Stimulated activated CD8-positive, alpha-beta memory T cell treated with anti-CD3 and anti-CD28 coated beads, Interleukin-15, amount 100 ng/mL, for 1 hour (primary cell): ENCODE results near the gene CCDC24.
A peak's percentile ranks its signal among the peaks of the same experiment; 100 is the strongest.

Experiments used
- DNase-seq: peaks from one replicate; pipeline ENCODE4 v3.0.0-alpha.2; 2020; ENCODE audit warnings: low read depth

The CCDC24 gene

DNA sequence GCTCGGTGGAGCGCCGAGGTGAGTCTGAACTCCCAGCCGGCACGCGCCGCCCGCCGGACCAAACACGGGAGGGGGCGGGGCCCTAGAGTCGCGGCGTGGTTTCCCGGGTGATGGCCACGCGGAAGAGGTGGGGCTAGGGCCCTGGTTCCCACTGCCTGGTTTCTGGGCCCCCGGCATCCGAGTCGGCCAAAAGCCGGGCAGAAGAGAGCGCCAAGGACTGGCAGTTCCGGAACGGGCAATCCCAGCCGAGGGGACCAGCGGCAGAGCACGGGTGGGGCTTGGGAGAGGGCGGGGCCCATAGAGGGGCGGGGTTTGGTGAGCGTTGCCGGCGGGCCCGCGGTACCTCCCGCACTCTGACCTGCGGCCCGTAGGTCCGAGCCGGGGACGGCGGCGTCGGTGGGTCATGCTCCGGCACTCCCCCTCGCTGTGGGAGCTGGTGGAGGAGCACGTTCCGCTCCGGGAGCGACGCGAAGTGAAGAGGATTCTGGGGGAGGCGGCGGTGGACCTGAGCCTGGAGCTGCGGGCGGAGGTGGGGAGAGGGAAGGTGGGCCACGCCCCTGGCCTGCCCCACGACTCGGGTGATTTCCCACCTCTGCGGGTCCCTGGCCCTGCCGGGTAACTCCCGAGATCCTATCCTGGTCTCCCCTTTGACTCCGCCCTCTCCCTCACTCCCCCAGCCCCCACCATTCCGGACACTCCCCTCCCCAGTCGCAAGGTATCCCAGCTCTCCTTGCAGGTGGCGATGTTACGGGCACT, at the start of gene CCDC24:
TSS of gene CCDC24 (plus strand) at position 124 of the 756 bp plus-strand sequence. CDS start at position 404, 280 bp downstream.
- DNase-seq: peak; percentile 45

DNA sequence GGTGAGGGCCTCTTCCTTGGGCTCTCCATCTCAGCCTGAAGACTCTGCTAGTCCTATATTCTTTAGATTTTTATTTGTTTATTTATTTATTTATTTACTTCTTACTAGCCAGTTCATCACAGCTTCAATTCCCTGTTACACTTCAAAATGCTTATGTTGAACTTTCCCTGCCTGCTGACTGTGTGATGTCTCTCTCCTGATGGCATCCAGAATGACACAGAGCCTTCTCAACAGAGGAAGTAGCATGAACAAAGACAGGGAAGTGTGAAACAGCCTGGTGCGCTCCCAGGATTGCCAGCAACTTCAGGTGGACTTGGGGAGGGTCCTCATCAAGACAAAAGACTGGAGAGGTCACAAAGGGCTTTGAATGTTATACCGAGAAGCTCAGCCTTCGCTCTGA, 49.0 kb upstream of the CCDC24 start:
- DNase-seq: no peak

DNA sequence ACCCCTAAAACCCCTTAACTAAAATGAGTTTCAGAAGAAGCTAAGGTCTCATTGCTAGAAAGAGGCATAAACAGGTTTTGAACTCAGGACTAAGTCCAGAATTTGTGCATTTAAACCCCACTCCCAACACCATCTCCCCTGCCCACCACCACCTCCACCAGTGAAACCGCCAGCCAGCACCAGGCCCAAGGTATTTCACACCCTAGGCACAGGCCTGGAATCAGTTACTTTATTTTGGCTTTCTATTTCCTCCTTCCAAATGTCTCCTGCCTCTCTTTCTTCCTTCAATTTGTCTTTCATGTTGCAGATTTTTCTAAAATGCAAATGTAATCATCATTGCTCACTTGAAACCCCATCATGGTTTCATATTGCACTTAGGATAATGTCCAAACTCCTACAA, 46.5 kb upstream of the CCDC24 start:
- no peak for DNase-seq

DNA sequence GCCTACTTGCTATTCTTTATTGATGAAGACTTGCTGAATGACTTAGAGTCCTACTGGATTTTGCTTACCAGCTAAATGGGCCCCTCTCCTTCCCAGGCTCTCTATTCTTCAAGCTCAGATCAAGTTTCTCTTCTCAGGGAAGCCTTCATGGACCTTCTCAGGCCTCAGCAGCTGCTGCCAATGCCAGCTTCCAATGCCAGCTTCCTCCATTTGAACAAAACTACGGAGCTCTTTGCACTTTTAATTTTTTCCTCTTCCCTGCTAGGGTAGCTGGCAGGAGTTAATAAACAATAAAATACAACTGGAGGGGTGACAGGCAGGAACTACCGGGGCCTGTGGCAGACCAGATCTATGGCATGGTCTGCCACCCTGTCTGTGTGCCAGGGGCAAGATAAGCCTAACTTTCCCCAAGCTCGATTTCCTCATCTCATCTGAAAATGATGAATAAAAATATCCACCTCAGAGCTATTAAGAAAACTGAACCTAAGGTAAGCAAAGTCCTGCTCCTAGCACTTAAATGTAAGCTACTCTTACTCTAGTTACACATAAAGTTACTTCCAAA, 45.6 kb upstream of the CCDC24 start:
- DNase-seq: no peak

DNA sequence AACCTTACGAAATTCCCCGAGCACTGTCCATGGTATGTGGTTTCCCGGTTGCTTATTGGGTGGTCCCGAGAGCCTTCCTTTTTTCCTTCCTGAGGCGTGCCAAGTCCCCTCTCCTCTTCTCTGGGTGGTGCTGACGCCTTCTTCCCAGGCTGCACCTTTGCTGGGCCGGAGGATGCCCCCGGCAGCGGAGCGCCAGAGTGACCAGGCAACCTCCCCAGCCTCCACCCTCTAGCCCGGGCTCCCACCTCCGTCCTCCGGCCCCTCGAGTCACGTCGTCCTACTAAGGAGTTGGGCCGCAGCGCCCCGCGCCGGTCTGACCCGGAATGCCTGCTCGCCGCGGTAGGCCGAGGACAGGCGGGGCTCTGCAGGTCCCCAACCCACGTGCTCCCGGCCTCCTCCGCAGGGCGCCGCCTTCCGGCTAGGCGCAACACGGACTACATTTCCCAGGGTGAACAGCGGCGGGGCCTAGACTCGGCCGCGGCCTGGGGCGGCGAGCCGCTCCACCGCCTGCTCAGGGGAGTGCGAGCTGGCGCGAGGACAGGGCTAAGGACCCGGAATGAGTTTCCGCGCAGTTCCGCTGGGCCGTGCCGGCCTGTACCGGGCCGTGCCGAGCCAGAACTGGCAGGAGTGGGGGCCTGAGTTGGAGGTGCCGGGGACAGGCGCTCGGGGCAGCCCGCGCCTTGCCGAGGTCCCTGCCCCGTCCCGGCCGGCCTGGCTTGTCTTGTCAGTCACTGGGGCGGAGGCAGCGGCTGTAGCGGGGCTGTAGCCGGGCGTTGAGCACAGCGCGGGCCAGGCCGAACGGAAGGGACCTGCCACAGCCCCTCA, 45.0 kb upstream of the CCDC24 start, which contains the start of gene IPO13:
TSS of gene IPO13 (plus strand) at position 715 of the 825 bp plus-strand sequence. CDS start 651 bp downstream, outside the sequence.
- DNase-seq: peak; percentile 88

DNA sequence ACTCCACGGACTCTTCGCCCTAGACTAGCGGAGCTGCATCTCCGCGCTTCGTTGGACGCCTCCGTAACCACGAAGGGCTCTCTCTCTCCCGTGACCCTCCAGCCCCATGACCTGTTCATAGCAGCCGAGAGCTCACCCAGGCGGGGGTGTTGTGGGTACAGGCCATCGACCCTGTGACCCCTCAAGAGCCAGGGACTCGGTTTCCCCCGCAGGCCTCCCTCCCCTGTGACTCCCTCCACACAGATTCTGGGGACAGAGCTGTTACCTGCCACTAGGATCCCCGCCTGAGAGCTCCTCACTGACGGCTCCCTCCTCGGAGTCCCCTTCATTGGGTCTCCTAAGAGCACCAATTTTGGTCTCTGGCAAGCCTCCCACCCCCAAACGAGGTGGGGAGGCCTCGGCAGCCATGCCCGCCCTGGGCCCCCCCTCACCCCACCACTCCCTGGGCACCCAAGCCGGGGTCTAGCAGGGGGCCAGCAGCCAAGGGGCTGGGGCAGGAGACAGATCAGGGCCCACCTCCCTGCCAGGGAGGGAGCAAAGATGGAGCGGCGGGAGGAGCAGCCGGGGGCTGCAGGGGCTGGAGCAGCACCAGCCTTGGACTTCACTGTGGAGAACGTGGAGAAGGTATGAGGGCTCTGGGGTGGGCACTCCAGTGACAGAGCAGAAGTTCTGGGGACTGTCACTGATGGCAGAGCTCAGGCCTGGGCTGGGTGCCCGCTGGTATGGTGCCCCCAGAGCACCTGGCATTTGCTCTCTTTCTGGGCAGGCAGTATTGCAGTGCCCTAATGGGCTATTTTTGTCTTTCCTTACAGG, 44.1 kb upstream of the CCDC24 start:
- DNase-seq: no peak

DNA sequence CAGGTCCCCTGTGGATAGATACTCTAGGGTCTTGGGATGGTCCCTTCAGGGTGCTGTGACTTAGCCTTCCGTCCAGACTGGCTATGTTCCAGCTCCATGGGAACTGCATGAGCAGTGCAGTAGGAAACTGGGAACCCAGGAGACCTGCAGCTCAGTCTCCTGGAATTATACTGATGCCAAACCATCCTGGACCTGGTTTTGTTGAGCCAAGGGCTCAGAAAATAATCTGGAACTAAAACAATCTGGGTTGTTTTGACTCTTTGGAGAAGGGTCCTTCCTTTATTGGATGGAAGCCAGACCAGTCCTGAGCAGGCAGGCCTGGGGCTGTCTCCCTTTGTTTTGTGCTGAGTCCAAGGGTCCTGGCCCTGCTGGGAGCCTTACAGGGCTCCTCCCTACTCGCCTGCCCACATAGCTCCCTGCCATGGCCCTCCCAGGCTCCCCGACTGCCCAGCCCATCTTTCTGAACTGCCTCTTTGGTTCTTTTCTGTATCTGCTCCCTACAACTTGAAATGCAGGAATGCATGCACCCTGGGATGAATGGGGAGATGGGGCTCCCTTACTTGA, 43.4 kb upstream of the CCDC24 start:
- DNase-seq: no peak

DNA sequence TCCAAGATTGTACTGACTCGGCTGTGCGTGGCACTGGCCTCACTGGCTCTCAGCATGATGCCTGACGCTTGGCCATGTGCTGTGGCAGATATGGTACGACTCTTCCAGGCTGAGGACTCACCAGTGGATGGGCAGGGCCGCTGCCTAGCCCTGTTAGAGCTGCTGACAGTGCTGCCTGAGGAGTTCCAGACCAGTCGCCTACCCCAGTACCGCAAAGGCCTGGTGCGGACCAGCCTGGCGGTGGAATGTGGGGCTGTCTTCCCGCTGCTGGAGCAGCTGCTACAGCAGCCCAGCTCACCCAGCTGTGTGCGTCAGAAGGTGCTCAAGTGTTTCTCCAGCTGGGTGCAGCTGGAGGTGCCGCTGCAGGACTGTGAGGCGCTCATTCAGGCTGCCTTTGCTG, 41.7 kb upstream of the CCDC24 start:
- DNase-seq: no peak

DNA sequence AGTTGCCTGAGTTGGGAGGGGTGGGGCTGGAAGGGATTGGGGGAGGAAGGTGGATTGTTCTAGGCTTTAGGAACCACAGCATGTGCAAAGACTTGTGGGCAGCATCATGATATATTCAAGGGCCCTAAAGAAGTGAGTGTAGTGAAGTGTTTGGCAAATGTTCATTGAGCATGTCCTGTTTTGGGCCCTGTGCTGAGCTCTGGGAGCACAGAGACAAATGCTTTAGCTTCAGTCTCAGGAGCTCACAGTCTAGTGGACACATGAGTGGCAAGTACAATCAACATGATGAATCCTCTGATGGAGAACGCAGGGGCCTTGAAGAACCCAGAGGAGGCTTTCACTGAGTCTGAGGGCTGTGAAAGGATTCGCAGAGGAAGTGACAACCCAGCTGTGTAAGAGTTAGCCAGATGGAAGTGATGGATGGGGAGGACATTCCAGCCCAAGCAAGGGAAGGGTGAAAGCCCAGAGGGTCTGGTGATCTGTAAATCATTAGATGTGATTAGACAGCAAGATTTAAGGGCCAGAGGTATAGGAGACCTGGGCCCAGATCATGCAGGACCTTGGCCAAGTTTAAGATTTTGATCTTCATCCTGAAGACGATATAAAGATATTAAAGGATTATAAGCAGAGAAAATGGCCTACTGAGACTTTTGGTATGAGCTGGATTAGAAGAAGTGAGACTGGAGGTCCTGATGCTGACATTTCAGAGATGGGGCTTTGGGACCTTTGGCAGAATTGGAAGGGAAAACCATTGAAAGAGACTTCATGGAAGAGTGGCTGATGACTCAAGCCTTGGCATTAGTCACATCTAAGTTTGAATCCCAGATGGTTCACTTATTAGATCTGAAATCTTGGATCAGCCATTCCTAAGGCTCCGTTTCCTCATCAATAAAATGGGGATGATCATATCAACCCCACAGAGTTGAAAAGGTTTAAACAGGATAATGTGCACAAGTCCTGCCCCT, 40.1 kb upstream of the CCDC24 start:
- no peak for DNase-seq

DNA sequence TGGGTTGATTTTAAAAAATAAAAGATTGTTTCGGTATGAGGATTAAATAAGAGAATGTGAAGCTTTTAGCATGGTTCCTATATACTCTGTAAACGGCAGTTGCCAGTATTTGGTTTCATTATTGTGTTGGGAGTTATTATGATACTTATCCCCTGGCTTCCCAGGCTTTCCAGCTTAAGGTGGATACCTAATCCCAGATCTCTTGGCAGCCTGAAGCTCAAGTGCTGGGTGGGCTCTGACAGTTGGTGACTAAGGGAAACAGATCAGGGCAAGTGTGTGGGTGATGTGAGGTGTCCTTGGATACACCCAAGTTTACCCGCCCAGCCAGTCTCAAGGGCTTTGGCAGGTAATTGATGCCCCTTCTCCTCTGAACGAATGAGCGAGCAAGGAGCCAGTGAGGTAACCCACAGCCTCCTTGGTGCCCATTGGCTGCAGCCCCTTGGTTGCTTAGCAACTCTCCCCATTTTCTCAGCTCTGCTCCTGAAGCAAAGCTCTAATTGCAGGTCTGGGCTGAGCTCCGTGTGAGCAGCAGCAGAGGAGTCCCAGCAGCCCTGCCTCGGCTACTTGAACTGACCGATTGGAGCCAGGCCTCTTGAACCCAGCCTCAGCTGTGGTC, 38.6 kb upstream of the CCDC24 start:
- DNase-seq: no peak

DNA sequence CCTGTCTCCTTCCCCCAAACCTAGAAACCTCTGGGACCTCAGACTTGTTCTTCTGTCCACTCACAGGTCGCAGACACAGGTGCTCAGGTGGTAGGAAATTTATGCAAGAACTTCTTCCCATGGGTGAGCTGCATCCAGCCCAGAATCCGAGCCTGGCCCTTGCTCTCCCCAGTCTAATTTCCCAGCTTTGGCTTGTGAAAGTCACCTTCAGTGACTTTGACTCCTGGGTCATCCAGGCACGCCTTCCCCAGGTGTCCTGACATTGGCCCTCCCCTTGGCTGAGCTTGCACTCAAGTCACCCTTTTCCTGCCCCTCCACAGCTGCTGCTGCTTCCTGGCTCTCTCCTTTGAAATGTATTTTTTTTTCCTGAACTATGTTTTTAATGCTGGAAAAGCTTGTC, 38.0 kb upstream of the CCDC24 start:
- no peak for DNase-seq

DNA sequence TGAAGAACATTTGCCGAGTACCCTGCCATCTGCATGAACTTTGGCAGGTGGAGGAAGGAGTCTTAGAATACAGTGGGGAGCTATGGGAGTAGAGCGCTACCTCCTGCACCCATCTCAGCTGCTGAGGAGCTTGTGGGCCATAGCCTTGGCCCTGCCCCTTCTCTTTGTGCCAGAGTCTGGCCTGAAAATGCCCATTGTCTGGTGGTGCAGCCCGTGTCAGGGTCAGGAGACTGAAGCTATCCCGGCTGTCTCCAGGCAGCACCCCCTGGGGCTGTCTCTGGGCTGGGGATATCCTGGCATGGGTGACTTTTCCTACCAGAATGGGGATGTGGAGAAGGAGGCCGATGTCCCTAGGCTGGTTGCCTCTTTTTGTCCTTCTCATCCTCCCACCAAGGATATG, 37.4 kb upstream of the CCDC24 start:
- no peak for DNase-seq

DNA sequence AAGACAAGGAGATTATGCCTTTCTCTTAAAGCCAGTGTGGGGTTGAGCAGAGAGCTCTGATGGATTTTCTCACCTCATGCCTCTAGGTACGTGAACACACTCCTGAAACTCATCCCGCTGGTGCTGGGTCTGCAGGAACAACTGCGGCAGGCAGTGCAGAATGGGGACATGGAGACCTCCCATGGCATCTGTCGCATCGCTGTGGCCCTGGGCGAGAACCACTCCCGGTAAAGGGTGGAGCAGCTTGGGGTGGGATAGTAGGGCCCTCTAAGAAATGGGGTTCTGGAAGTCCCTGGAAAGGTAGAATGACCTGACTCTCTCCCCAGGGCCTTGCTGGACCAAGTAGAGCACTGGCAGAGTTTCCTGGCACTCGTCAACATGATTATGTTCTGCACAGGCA, 35.2 kb upstream of the CCDC24 start:
- DNase-seq: no peak

DNA sequence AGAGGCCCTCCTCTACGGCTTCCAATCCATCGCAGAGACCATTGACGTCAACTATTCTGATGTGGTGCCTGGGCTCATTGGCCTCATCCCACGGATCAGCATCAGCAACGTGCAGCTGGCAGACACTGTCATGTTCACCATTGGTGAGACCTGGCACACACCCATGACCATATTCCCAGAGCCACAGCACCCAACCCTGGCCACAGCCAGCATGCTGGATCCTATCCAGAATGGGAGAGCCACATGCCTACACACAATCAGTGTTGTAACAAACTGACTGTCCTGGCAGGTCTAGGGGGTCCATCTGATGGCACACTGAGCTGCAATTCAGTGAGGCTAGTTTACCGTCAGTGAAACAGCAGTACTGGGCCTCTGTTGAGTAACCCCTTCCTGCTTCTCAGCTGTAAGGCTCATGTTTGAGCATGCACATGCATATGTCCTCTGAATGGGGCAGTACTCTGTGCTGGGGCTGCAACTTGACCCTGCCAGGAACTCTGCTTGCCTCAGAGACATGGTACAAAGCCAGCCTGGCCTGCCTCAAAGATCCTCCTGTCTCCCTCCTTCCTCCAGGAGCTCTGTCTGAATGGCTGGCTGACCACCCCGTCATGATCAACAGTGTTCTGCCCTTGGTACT, 33.9 kb upstream of the CCDC24 start:
- DNase-seq: no peak

DNA sequence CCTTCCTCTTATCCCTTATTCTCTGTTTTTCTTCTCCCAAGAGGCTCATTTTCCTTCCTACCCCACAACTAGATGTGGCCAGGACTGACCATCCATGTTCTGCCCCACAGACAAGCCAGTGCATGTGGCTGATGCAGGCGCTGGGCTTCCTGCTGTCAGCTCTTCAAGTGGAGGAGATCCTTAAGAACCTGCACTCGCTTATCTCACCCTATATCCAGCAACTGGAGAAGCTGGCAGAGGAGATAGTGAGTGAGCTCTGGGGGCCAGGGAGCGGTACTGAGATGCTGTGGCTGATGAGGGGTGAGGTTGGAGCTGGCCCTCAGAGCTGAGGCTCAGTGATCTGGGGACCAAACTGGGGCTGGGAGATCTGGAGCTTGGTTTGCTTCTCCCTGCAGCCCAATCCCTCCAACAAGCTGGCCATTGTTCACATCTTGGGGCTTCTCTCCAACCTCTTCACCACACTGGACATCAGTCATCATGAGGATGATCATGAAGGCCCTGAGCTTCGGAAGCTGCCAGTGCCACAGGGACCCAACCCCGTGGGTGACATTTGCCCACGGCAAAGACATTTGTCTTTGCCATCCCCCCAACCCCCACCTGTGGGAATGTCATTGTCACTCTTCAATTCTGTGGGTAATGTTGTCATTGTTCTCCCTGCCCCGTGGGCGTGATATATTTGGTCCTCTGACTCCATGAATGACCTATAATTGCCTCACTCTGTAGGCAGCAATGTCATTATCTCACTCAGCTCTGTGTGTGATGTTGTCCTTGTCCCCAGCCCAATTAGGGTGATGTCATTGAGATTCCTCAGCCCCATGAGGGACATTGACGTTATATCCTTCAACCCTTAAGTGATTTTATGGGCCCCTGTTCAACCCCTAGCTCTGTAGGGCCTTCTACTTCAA, 32.8 kb upstream of the CCDC24 start:
- no peak for DNase-seq

DNA sequence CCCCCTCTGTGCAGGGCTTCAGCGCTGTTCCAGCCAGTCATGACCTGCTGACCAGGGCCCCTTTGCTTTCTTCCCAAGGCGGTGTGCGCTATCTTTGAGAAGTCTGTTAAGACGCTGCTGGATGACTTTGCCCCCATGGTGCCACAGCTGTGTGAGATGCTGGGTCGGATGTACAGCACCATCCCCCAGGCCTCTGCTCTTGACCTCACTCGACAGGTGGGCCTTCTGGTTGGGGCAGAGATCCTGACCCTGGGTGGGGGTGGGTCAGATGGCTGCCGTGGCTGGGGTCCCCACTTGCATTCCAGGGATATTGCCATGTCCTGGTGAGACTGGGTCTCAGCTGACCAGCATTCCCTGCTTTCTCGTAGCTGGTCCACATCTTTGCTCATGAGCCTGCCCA, 30.6 kb upstream of the CCDC24 start:
- DNase-seq: no peak

DNA sequence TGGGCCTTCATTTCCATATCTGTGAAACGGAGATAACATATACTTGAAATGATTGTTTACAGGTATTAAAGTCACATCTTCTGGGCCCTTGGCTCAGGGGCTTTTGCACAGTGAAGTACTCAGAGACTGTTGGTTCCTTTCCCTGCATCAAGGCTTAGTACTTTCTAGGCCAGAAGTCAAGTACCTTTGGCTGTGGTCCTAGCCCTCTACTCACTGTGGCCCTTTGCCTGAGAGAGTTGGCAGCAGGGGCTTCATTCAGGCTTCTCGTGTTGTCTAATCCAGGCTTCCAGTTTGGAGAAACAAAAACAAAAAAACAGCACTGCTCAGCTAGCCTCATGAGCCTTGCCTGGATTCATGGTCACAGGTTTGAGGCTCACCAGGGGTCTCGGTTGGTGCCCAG, 29.7 kb upstream of the CCDC24 start:
- DNase-seq: no peak

DNA sequence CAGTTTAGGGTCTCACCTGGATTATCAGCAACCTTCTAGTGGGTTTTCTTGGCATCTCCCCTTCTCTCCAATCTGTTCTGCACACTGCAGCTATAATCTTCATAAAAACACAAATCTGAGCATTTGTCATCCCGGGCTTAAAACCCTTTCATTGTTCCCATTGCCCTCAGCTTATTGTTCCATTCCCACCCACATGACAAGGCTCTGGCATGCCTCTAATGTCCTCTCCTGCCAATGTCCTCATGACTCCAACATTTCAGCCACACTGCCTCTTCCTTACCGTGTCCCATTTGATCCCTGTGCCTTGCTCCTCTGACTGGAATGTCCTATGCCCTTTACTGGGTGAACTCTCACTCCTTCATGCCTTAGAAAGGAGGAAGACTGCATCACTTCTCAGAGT, 29.1 kb upstream of the CCDC24 start:
- DNase-seq: no peak

DNA sequence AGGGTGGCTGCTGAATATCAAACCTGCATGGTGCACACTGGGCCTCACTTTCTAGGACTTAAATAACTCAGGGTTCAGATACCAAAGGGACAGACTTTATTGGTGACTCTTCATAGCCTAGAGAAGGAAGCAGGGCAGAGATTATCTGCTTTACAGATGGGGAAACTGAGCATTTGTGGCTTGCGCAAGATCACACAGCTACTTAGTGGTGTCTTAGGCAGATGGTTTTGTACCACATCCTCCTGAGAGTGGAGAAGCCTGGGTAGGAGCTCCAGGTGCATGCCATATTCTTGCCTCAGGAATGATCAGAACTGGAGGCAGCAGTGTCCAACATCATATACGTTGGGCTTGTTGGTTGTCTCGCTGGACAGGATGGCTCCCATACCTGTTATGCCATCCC, 28.4 kb upstream of the CCDC24 start:
- no peak for DNase-seq
